Nephron (organoid): ENCODE measurements around the gene ZNF732.
A peak's percentile ranks its signal among the peaks of the same experiment; 100 is the strongest.
"Not testable (repeated sequence)": the region's sequence is repeated elsewhere in the genome, so short reads cannot be mapped to it uniquely, and the experiment has no call there.

Source experiments
- H3K27ac Mint-ChIP-seq, 3 experiments: 2 replicates each; pipeline ENCODE4 v1.8.0; 2020; ENCODE audit warnings: mixed read lengths in 3 of 3, mild to moderate bottlenecking in 2 of 3, moderate library complexity in 1 of 3
- H3K27me3 Mint-ChIP-seq: 2 replicates; pipeline ENCODE4 v1.8.0; 2021; ENCODE audit warnings: low read depth, mild to moderate bottlenecking, moderate library complexity, mixed read lengths
- H3K36me3 Mint-ChIP-seq: 2 replicates; pipeline ENCODE4 v1.8.0; 2020; ENCODE audit warnings: low read depth, mixed read lengths
- H3K4me1 Mint-ChIP-seq: 2 replicates; pipeline ENCODE4 v1.8.0; 2020; ENCODE audit warnings: mixed read lengths
- H3K4me3 Mint-ChIP-seq, 3 experiments: 2 replicates each; pipeline ENCODE4 v1.8.0; 2020; ENCODE audit warnings: mild to moderate bottlenecking in 3 of 3, mixed read lengths in 3 of 3, moderate library complexity in 2 of 3
- H3K9me3 Mint-ChIP-seq: 2 replicates; pipeline ENCODE4 v1.8.0; 2020; ENCODE audit warnings: mixed read lengths
- CTCF ChIP-seq, 3 experiments: fragments of 200-600 bp; sonication (generic); IDR thresholded peaks; one replicate each; pipeline ENCODE4 v1.5.0; 2021; ENCODE audit warnings: antibody characterized with exemption in 3 of 3; ENCODE audit not compliant: unreplicated experiment in 3 of 3

The ZNF732 gene

GRCh38 chr4:271492-272103 is 33.7 kb downstream of the ZNF732 start:
- H3K9me3 Mint-ChIP-seq = peaks cover 62% of the 10 kb centered on the region
- H3K4me1 Mint-ChIP-seq = no peaks in the 10 kb centered on the region
- H3K4me3 Mint-ChIP-seq = no peak overlapping the region
- TF ChIP-seq CTCF (IDR thresholded peaks at IDR 0.05; ENCODE audit: unreplicated experiment in 3 of 3) = no peak
- H3K27me3 Mint-ChIP-seq = peaks cover 3% of the 10 kb centered on the region
- no peak overlapping the region for H3K27ac Mint-ChIP-seq
- peaks cover 64% of the 10 kb centered on the region for H3K36me3 Mint-ChIP-seq

- not testable (repeated sequence) for H3K4me3 Mint-ChIP-seq, H3K27ac Mint-ChIP-seq, H3K4me1 Mint-ChIP-seq, H3K27me3 Mint-ChIP-seq
- Mint-ChIP-seq H3K9me3 (peaks cover 72% of the 10 kb centered on the region), H3K36me3 (peaks cover 63% of the 10 kb centered on the region)
Measured at GRCh38 chr4:259240-259639, 46.0 kb downstream of the ZNF732 start.

GRCh38 chr4:256492-256891 is 48.8 kb downstream of the ZNF732 start:
- Mint-ChIP-seq H3K9me3 (peaks cover 72% of the 10 kb centered on the region), H3K27me3 (no peaks in the 10 kb centered on the region), H3K4me1 (no peaks in the 10 kb centered on the region), H3K36me3 (peaks cover 62% of the 10 kb centered on the region), H3K27ac (no peak overlapping the region), H3K4me3 (no peak overlapping the region)
- no peak for TF ChIP-seq CTCF (IDR thresholded peaks at IDR 0.05; ENCODE audit: unreplicated experiment in 3 of 3)

- no peak for TF ChIP-seq CTCF (IDR thresholded peaks at IDR 0.05; ENCODE audit: unreplicated experiment in 3 of 3)
- Mint-ChIP-seq H3K36me3 (peaks cover 52% of the 10 kb centered on the region), H3K27me3 (no peaks in the 10 kb centered on the region), H3K4me1 (no peaks in the 10 kb centered on the region), H3K9me3 (peaks cover 61% of the 10 kb centered on the region), H3K4me3 (no peak overlapping the region), H3K27ac (no peak overlapping the region)
Measured at GRCh38 chr4:253936-254756, 51.1 kb downstream of the ZNF732 start.

GRCh38 chr4:252065-252601 is 53.1 kb downstream of the ZNF732 start:
- H3K4me1 Mint-ChIP-seq = no peaks in the 10 kb centered on the region
- no peak for TF ChIP-seq CTCF (IDR thresholded peaks at IDR 0.05; ENCODE audit: unreplicated experiment in 3 of 3)
- H3K36me3 Mint-ChIP-seq = peaks cover 62% of the 10 kb centered on the region
- H3K4me3 Mint-ChIP-seq = no peak overlapping the region
- peaks cover 70% of the 10 kb centered on the region for H3K9me3 Mint-ChIP-seq
- no peaks in the 10 kb centered on the region for H3K27me3 Mint-ChIP-seq
- H3K27ac Mint-ChIP-seq = no peak overlapping the region

GRCh38 chr4:244471-244870 is 60.8 kb downstream of the ZNF732 start:
- H3K9me3 Mint-ChIP-seq = peaks cover 70% of the 10 kb centered on the region

More at GRCh38 chr4:244471-244870, 60.8 kb downstream of the ZNF732 start:
- Mint-ChIP-seq H3K27ac (no peak overlapping the region), H3K36me3 (peaks cover 54% of the 10 kb centered on the region), H3K4me3 (no peak overlapping the region), H3K4me1 (no peaks in the 10 kb centered on the region), H3K27me3 (no peaks in the 10 kb centered on the region)
- peak; percentile 20 to 36 (median 25) for TF ChIP-seq CTCF (IDR thresholded peaks at IDR 0.05; ENCODE audit: unreplicated experiment in 3 of 3)
